ENCODE measurements around the gene CACNA1B.
A peak's percentile ranks its signal among the peaks of the same experiment; 100 is the strongest.

The CACNA1B gene

GRCh38 chr9:137949260-137949659, 71.7 kb downstream of the CACNA1B start:
- Histone ChIP-seq H3K9ac (ENCODE audit: low read depth, low read length, poor library complexity) (peak overlapping the region; percentile 5), H3K79me1 (ENCODE audit: low read depth, low read length) (no peaks in the 10 kb centered on the region), H3K18ac (ENCODE audit: low read length) (no peak overlapping the region), H4K8ac (ENCODE audit: low read depth, low read length) (no peak overlapping the region), H3K9me3 (replicated peaks in 1 of 2; ENCODE audit: control insufficient read depth in 2 of 2, insufficient read depth in 1 of 2, low read depth in 1 of 2, low read length in 2 of 2) (peaks cover 25 to 39% of the 10 kb centered on the region in 2 donors), H2BK15ac (ENCODE audit: low read length) (no peak overlapping the region), H3K14ac (ENCODE audit: low read length) (no peak overlapping the region), H2AFZ (ENCODE audit: low read length) (no peak overlapping the region), H3K23ac (ENCODE audit: low read depth, low read length, poor library complexity) (peak overlapping the region; percentile 32), H2BK5ac (ENCODE audit: low read length) (no peak overlapping the region), H3K4me1 (ENCODE audit: control insufficient read depth in 2 of 2, insufficient read depth in 1 of 2, low read depth in 1 of 2, low read length in 2 of 2) (peaks cover 0 to 3% of the 10 kb centered on the region in 2 donors), H2AK5ac (ENCODE audit: low read depth, low read length) (no peak overlapping the region), H3K4me3 (ENCODE audit: low read length in 2 of 2) (peak overlapping the region in 1 of 2 donors; percentile 65), H2BK12ac (ENCODE audit: low read length) (no peak overlapping the region), H3K4ac (ENCODE audit: low read length) (no peak overlapping the region), H4K91ac (ENCODE audit: low read depth, low read length, poor library complexity) (no peak overlapping the region), H2BK120ac (ENCODE audit: low read depth, low read length) (no peak overlapping the region), H3K27ac (replicated peaks; ENCODE audit: low read length) (no peak overlapping the region), H3K27me3 (ENCODE audit: control insufficient read depth in 3 of 3, insufficient read depth in 3 of 3, low read depth in 1 of 3, low read length in 3 of 3) (peaks cover 0 to 5% (median 0%) of the 10 kb centered on the region in 3 experiments), H3K36me3 (replicated peaks in 1 of 2; ENCODE audit: control insufficient read depth in 2 of 2, insufficient read depth in 2 of 2, low read length in 2 of 2) (peaks cover 0 to 3% of the 10 kb centered on the region in 2 donors), H3K4me2 (ENCODE audit: insufficient read depth, low read length, poor library complexity, severe bottlenecking) (no peak overlapping the region)
- DNase-seq (ENCODE audit: low spot score): no peak
- WGBS, 2 donors (ENCODE audit: extremely low coverage in 2 of 2, insufficient read length in 2 of 2, insufficient replicate concordance in 1 of 2): 100% methylated on average over 6 of the region's 8 CpGs; no CpG with 5 or more reads in 1 of the 2 donors

- WGBS, 2 donors (ENCODE audit: extremely low coverage in 2 of 2, insufficient read length in 2 of 2, insufficient replicate concordance in 1 of 2): no CpG with 5 or more reads among the region's 8 CpGs
- H3K4me1 ChIP-seq (ENCODE audit: control insufficient read depth in 2 of 2, insufficient read depth in 1 of 2, low read depth in 1 of 2, low read length in 2 of 2): peaks cover 0 to 3% of the 10 kb centered on the region in 2 donors
These were observed 73.5 kb downstream of the CACNA1B start for GRCh38 chr9:137951107-137951506.

GRCh38 chr9:137951597-137952490, 74.3 kb downstream of the CACNA1B start:
- H3K4me2 ChIP-seq (ENCODE audit: insufficient read depth, low read length, poor library complexity, severe bottlenecking): no peak overlapping the region
- H3K27me3 ChIP-seq (ENCODE audit: control insufficient read depth in 3 of 3, insufficient read depth in 3 of 3, low read depth in 1 of 3, low read length in 3 of 3): peaks cover 0 to 5% (median 0%) of the 10 kb centered on the region in 3 experiments
- no peak overlapping the region for H2BK120ac ChIP-seq (ENCODE audit: low read depth, low read length)
- peaks cover 3 to 26% of the 10 kb centered on the region in 2 donors for H3K9me3 ChIP-seq (replicated peaks in 1 of 2; ENCODE audit: control insufficient read depth in 2 of 2, insufficient read depth in 1 of 2, low read depth in 1 of 2, low read length in 2 of 2)
- H3K4me3 ChIP-seq (ENCODE audit: low read length in 2 of 2): peak overlapping the region in 1 of 2 donors; percentile 5
- H3K23ac ChIP-seq (ENCODE audit: low read depth, low read length, poor library complexity): peak overlapping the region; percentile 67
- no peak overlapping the region for H4K91ac ChIP-seq (ENCODE audit: low read depth, low read length, poor library complexity)
- H3K27ac ChIP-seq (replicated peaks; ENCODE audit: low read length): no peak overlapping the region
- no peak overlapping the region for H2AFZ ChIP-seq (ENCODE audit: low read length)
- no peak overlapping the region for H2AK5ac ChIP-seq (ENCODE audit: low read depth, low read length)
- H3K4me1 ChIP-seq (ENCODE audit: control insufficient read depth in 2 of 2, insufficient read depth in 1 of 2, low read depth in 1 of 2, low read length in 2 of 2): peaks cover 0 to 3% of the 10 kb centered on the region in 2 donors
- H2BK15ac ChIP-seq (ENCODE audit: low read length): no peak overlapping the region
- H2BK12ac ChIP-seq (ENCODE audit: low read length): no peak overlapping the region
- H3K36me3 ChIP-seq (replicated peaks in 1 of 2; ENCODE audit: control insufficient read depth in 2 of 2, insufficient read depth in 2 of 2, low read length in 2 of 2): peaks cover 0 to 3% of the 10 kb centered on the region in 2 donors
- no peak overlapping the region for H4K8ac ChIP-seq (ENCODE audit: low read depth, low read length)
- no peak overlapping the region for H3K4ac ChIP-seq (ENCODE audit: low read length)
- H2BK5ac ChIP-seq (ENCODE audit: low read length): no peak overlapping the region
- no peak overlapping the region for H3K9ac ChIP-seq (ENCODE audit: low read depth, low read length, poor library complexity)
- H3K18ac ChIP-seq (ENCODE audit: low read length): no peak overlapping the region
- H3K14ac ChIP-seq (ENCODE audit: low read length): peak overlapping the region; percentile 56
- DNase-seq (ENCODE audit: low spot score): no peak
- H3K79me1 ChIP-seq (ENCODE audit: low read depth, low read length): no peaks in the 10 kb centered on the region
- no CpG with 5 or more reads among the region's 12 CpGs for WGBS, 2 donors (ENCODE audit: extremely low coverage in 2 of 2, insufficient read length in 2 of 2, insufficient replicate concordance in 1 of 2)

More at GRCh38 chr9:137951107-137951506, 73.5 kb downstream of the CACNA1B start:
- Histone ChIP-seq H3K36me3 (replicated peaks in 1 of 2; ENCODE audit: control insufficient read depth in 2 of 2, insufficient read depth in 2 of 2, low read length in 2 of 2) (peaks cover 0 to 3% of the 10 kb centered on the region in 2 donors), H2BK5ac (ENCODE audit: low read length) (no peak overlapping the region), H3K23ac (ENCODE audit: low read depth, low read length, poor library complexity) (no peak overlapping the region), H3K27ac (replicated peaks; ENCODE audit: low read length) (no peak overlapping the region), H3K4me3 (ENCODE audit: low read length in 2 of 2) (no peak overlapping the region), H2BK15ac (ENCODE audit: low read length) (no peak overlapping the region), H3K4ac (ENCODE audit: low read length) (no peak overlapping the region), H3K14ac (ENCODE audit: low read length) (no peak overlapping the region), H3K79me1 (ENCODE audit: low read depth, low read length) (no peaks in the 10 kb centered on the region), H2BK12ac (ENCODE audit: low read length) (no peak overlapping the region), H3K18ac (ENCODE audit: low read length) (peak overlapping the region; percentile 17), H3K27me3 (ENCODE audit: control insufficient read depth in 3 of 3, insufficient read depth in 3 of 3, low read depth in 1 of 3, low read length in 3 of 3) (peaks cover 0 to 5% (median 0%) of the 10 kb centered on the region in 3 experiments), H2AFZ (ENCODE audit: low read length) (no peak overlapping the region), H4K91ac (ENCODE audit: low read depth, low read length, poor library complexity) (no peak overlapping the region), H2AK5ac (ENCODE audit: low read depth, low read length) (no peak overlapping the region), H2BK120ac (ENCODE audit: low read depth, low read length) (no peak overlapping the region), H3K9ac (ENCODE audit: low read depth, low read length, poor library complexity) (no peak overlapping the region), H3K9me3 (replicated peaks in 1 of 2; ENCODE audit: control insufficient read depth in 2 of 2, insufficient read depth in 1 of 2, low read depth in 1 of 2, low read length in 2 of 2) (peaks cover 7 to 33% of the 10 kb centered on the region in 2 donors), H4K8ac (ENCODE audit: low read depth, low read length) (no peak overlapping the region), H3K4me2 (ENCODE audit: insufficient read depth, low read length, poor library complexity, severe bottlenecking) (no peak overlapping the region)
- DNase-seq (ENCODE audit: low spot score): no peak

DNA sequence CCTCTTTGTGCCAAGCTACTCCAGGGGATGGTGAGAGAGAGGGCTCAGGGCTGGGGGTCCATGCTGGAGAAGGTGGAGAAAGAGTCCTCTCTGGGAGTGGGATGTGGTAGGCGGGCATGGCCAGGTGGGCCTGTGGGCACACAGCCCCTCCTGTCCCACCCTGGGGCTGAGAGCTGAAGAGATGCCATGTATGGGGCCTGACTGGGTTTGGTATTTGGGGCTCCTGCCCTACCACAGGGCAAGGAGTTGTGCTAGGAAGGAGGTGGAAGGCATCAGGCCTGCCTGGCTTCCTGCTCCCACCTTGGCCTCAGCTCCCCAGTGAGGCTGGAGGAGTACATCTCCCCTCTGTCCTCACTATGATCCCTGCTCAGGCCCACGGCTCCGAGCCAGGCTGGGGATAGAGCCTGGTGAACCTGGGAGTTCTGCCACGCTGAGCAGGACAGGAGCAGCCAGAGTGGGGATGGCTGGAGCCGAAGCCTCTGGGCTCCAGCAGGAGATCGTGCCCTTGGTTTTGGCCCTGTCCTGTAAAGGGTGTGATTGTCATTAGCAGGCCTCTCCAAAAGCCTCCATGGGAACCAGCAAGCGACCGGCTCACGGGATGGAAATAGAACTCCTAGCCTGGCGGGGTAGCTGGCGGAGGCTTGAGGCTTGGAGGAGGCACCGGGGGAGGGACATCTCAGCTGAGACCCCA, 75.5 kb downstream of the CACNA1B start:
- WGBS, 2 donors (ENCODE audit: extremely low coverage in 2 of 2, insufficient read length in 2 of 2, insufficient replicate concordance in 1 of 2): no CpG with 5 or more reads among the region's 12 CpGs

More for the DNA sequence above, 75.5 kb downstream of the CACNA1B start:
- Histone ChIP-seq H3K18ac (ENCODE audit: low read length) (no peak overlapping the region), H4K8ac (ENCODE audit: low read depth, low read length) (no peak overlapping the region), H2BK15ac (ENCODE audit: low read length) (no peak overlapping the region), H3K4me3 (ENCODE audit: low read length in 2 of 2) (no peak overlapping the region), H3K4ac (ENCODE audit: low read length) (no peak overlapping the region), H3K9ac (ENCODE audit: low read depth, low read length, poor library complexity) (no peak overlapping the region), H2BK120ac (ENCODE audit: low read depth, low read length) (no peak overlapping the region), H2AFZ (ENCODE audit: low read length) (no peak overlapping the region), H3K27ac (replicated peaks; ENCODE audit: low read length) (no peak overlapping the region), H3K14ac (ENCODE audit: low read length) (peak overlapping the region; percentile 96), H2BK12ac (ENCODE audit: low read length) (no peak overlapping the region), H2AK5ac (ENCODE audit: low read depth, low read length) (peak overlapping the region; percentile 28), H3K27me3 (ENCODE audit: control insufficient read depth in 3 of 3, insufficient read depth in 3 of 3, low read depth in 1 of 3, low read length in 3 of 3) (peaks cover 0 to 5% (median 0%) of the 10 kb centered on the region in 3 experiments), H3K9me3 (replicated peaks in 1 of 2; ENCODE audit: control insufficient read depth in 2 of 2, insufficient read depth in 1 of 2, low read depth in 1 of 2, low read length in 2 of 2) (peaks cover 0 to 23% of the 10 kb centered on the region in 2 donors), H3K23ac (ENCODE audit: low read depth, low read length, poor library complexity) (peak overlapping the region; percentile 29), H3K4me1 (ENCODE audit: control insufficient read depth in 2 of 2, insufficient read depth in 1 of 2, low read depth in 1 of 2, low read length in 2 of 2) (peaks cover 0 to 3% of the 10 kb centered on the region in 2 donors), H3K4me2 (ENCODE audit: insufficient read depth, low read length, poor library complexity, severe bottlenecking) (no peak overlapping the region), H3K36me3 (replicated peaks in 1 of 2; ENCODE audit: control insufficient read depth in 2 of 2, insufficient read depth in 2 of 2, low read length in 2 of 2) (peaks cover 0 to 3% of the 10 kb centered on the region in 2 donors), H2BK5ac (ENCODE audit: low read length) (peak overlapping the region; percentile 29), H3K79me1 (ENCODE audit: low read depth, low read length) (no peaks in the 10 kb centered on the region), H4K91ac (ENCODE audit: low read depth, low read length, poor library complexity) (no peak overlapping the region)
- no peak for DNase-seq (ENCODE audit: low spot score)
